H1 (cell line): ENCODE data around the gene GPR39. TPM values are rescaled to one million over a fixed set of nuclear protein-coding genes. Genes with fewer than 3 reads are reported as not detected.

Experiments used
- CHD1 ChIP-seq: IDR thresholded peaks from 2 replicates; pipeline ENCODE4 v1.6.1; 2012; ENCODE audit warnings: low read depth, low read length, improper control_type of control experiment
- CTBP2 ChIP-seq: IDR thresholded peaks from 2 replicates; pipeline ENCODE4 v1.7.0; 2011; ENCODE audit warnings: borderline replicate concordance, mild to moderate bottlenecking, moderate library complexity, mixed read lengths, low read length; ENCODE audit not compliant: insufficient read depth, insufficient read length
- E2F6 ChIP-seq: IDR thresholded peaks from 2 replicates; pipeline ENCODE4 v1.6.1; 2012; ENCODE audit warnings: inconsistent platforms
- JUND ChIP-seq: IDR thresholded peaks from 2 replicates; pipeline ENCODE4 v1.6.1; 2011; ENCODE audit warnings: mild to moderate bottlenecking, improper control_type of control experiment, low read length
- POLR2AphosphoS5 ChIP-seq: IDR thresholded peaks from 2 replicates; pipeline ENCODE4 v1.6.1; 2011; ENCODE audit warnings: low read depth, low read length
- RFX5 ChIP-seq: IDR thresholded peaks from 2 replicates; pipeline ENCODE4 v1.6.1; 2011; ENCODE audit warnings: low read depth, low read length, improper control_type of control experiment, borderline replicate concordance
- SP1 ChIP-seq: IDR thresholded peaks from 2 replicates; pipeline ENCODE4 v1.6.1; 2011; ENCODE audit warnings: low read depth, low read length
- SUZ12 ChIP-seq: fragments of 200-600 bp; sonication (generic); IDR thresholded peaks from 2 replicates; pipeline ENCODE4 v1.6.1; 2012; ENCODE audit warnings: mild to moderate bottlenecking, inconsistent platforms, low read length, moderate library complexity, mixed read lengths
- polyA plus RNA-seq, 7 experiments: library from polyadenylated mRNA; depleted of rRNA in 3 of 7; stranded (reverse) in 5 of 7; unstranded in 2 of 7; fragments of >200 nt in 5 of 7; fragments of 200-250 nt in 2 of 7; gene quantifications; 1 replicate in 5 of 7; 2 replicates in 1 of 7; 4 replicates in 1 of 7; pipeline versions ENCODE4 v1.2.1 to v1.2.3, GENCODE V29; 2011 to 2013; ENCODE audit warnings: missing spikeins in 2 of 7, mixed read lengths in 2 of 7
- total RNA-seq: library from RNA; stranded (reverse); fragmentation: NEBNext Ultra II Directional; extraction: Animal tissue kit (Norgen Biotek cat#: 25700); gene quantifications from 2 replicates; pipeline ENCODE4 v1.2.1, GENCODE V29; 2021

Gene GPR39
- total and polyA plus RNA-seq, 2 of the 8 experiments (the other 6 are each of a cell fraction or from before 2014, with no cell fraction given): 0.63 to 2.7 TPM

GRCh38 chr2:132595693-132596092, 179.1 kb downstream of the GPR39 start (continued):
- TF ChIP-seq JUND (no peak), E2F6 (no peak), CHD1 (no peak), SUZ12 (no peak), POLR2AphosphoS5 (no peak), RFX5 (no peak), CTBP2 (no peak), SP1 (no peak)
